K562 (cell line): ENCODE measurements around the gene MYPN. TPM values are rescaled to one million over a fixed set of nuclear protein-coding genes. Genes with fewer than 3 reads are reported as not detected.

Source experiments
- ATAC-seq: fragments of 200-7000 bp; cut with Tn5 transposase; 3 replicates; pipeline ENCODE4 v1.9.1; 2020; ENCODE audit warnings: moderate library complexity
- BruUV-seq: library from RNA; stranded (reverse); fragments of 400-500 nt; replicated peaks from 2 replicates; lab custom pipeline; 2021; lab: Mats Ljungman, UMichigan
- CTCF ChIA-PET: fragments of 300-600 bp; formaldehyde crosslinking; extraction: SDS; loops from one replicate; lab custom pipeline; 2021; ENCODE audit warnings: low intra/inter-chr PET ratio; lab: Yijun Ruan, JAX
- POLR2A ChIA-PET: fragments of 300-600, 350-650 bp; sonication (Branson Sonifier 250); formaldehyde crosslinking; extraction: SDS; loops from one replicate; lab custom pipeline; 2021; ENCODE audit warnings: antibody characterized with exemption, inconsistent platforms; lab: Yijun Ruan, JAX
- DNase-seq, 4 experiments: peaks; one replicate each; pipeline versions ENCODE4 v3.0.0 to v3.0.0-alpha.2; 2011 to 2018; ENCODE audit warnings: low spot score in 3 of 4, mixed read lengths in 3 of 4; ENCODE audit errors: extremely low read depth in 1 of 4
- FAIRE-seq: peaks from 2 replicates; lab custom pipeline; 2011; peaks lifted over from hg19 to GRCh38; lab: Jason Lieb, UNC
- H2AFZ ChIP-seq: 2 replicates; pipeline ENCODE4 v1.6.0; 2011; ENCODE audit warnings: low read depth, low read length, control low read depth, inconsistent platforms
- H3K27ac ChIP-seq: fragments of 200-600 bp; 3 replicates; pipeline ENCODE4 v1.8.0; 2011; ENCODE audit warnings: low read depth, mild to moderate bottlenecking, control low read depth, inconsistent platforms, low read length, moderate library complexity, mixed read lengths; ENCODE audit errors: extremely low read depth
- H3K27me3 ChIP-seq, 2 experiments: fragments of 300-600 bp in 1 of 2; 2 replicates in 1 of 2; 3 replicates in 1 of 2; pipeline versions ENCODE4 v1.6.0 to v1.8.0; 2011; ENCODE audit warnings: inconsistent platforms in 2 of 2, low read length in 2 of 2, mild to moderate bottlenecking in 1 of 2, mixed read lengths in 1 of 2, moderate library complexity in 1 of 2; ENCODE audit not compliant: control insufficient read depth in 2 of 2, insufficient read depth in 2 of 2
- H3K36me3 ChIP-seq: fragments of 300-600 bp; 3 replicates; pipeline ENCODE4 v1.8.0; 2011; ENCODE audit warnings: mild to moderate bottlenecking, low read length, inconsistent platforms; ENCODE audit not compliant: control insufficient read depth, insufficient read depth
- H3K4me1 ChIP-seq, 2 experiments: fragments of 200-600 bp in 1 of 2; replicated peaks in 1 of 2; 2 replicates in 1 of 2; 3 replicates in 1 of 2; pipeline versions ENCODE4 v1.5.1 to v1.8.0; 2011; ENCODE audit warnings: inconsistent platforms in 2 of 2, low read length in 2 of 2, mild to moderate bottlenecking in 1 of 2, mixed read lengths in 1 of 2, moderate library complexity in 1 of 2; ENCODE audit not compliant: control insufficient read depth in 2 of 2, insufficient read depth in 2 of 2
- H3K4me2 ChIP-seq: 2 replicates; pipeline ENCODE4 v1.6.1; 2011; ENCODE audit warnings: low read length, control low read depth, inconsistent platforms, mixed read lengths; ENCODE audit not compliant: insufficient read depth
- H3K4me3 ChIP-seq: fragments of 200-600 bp; sonication (generic), shearing (Covaris generic); 2 replicates; pipeline ENCODE4 v1.5.1; 2016; ENCODE audit warnings: control low read depth, inconsistent platforms
- H3K79me2 ChIP-seq: fragments of 200-600 bp; 3 replicates; pipeline ENCODE4 v1.8.0; 2011; ENCODE audit warnings: low read length, inconsistent platforms; ENCODE audit not compliant: control insufficient read depth, insufficient read depth
- H3K9ac ChIP-seq, 2 experiments: 2 replicates each; pipeline versions ENCODE4 v1.6.0 to v1.6.1; 2011; ENCODE audit warnings: low read depth in 2 of 2, low read length in 2 of 2, control low read depth in 1 of 2, inconsistent platforms in 1 of 2, mild to moderate bottlenecking in 1 of 2, mixed read lengths in 1 of 2; ENCODE audit not compliant: insufficient read depth in 1 of 2
- H3K9me1 ChIP-seq: one replicate; pipeline ENCODE4 v1.6.0; 2011; ENCODE audit warnings: inconsistent platforms, mild to moderate bottlenecking, low read length, moderate library complexity; ENCODE audit not compliant: control insufficient read depth, insufficient read depth
- H3K9me3 ChIP-seq: replicated peaks from 2 replicates; pipeline ENCODE4 v1.5.1; 2011; ENCODE audit warnings: low read depth, low read length, inconsistent platforms; ENCODE audit not compliant: control insufficient read depth, insufficient read depth
- H4K20me1 ChIP-seq: replicated peaks from 2 replicates; pipeline ENCODE4 v1.6.1; 2011; ENCODE audit warnings: low read length, inconsistent platforms, mixed read lengths; ENCODE audit not compliant: control insufficient read depth, insufficient read depth
- GATA2 ChIP-seq: sonication (generic); formaldehyde crosslinking; IDR thresholded peaks from 2 replicates; pipeline ENCODE4 v1.4.0; 2020; ENCODE audit warnings: mild to moderate bottlenecking, missing genetic modification reagents
- HNRNPLL ChIP-seq: fragments of 200-400 bp; formaldehyde crosslinking; IDR thresholded peaks from 2 replicates; pipeline ENCODE4 v1.6.1; 2017; ENCODE audit warnings: low read length, low read depth, mild to moderate bottlenecking; ENCODE audit not compliant: poor library complexity, severe bottlenecking
- POLR2G ChIP-seq: fragments of 200-400 bp; formaldehyde crosslinking; IDR thresholded peaks from 2 replicates; pipeline ENCODE4 v1.6.1; 2017; ENCODE audit warnings: low read depth, mild to moderate bottlenecking, antibody characterized with exemption, low read length, moderate library complexity
- RBM17 ChIP-seq: fragments of 200-400 bp; formaldehyde crosslinking; IDR thresholded peaks from 2 replicates; pipeline ENCODE4 v1.6.1; 2017; ENCODE audit warnings: low read depth, mild to moderate bottlenecking, low read length, borderline replicate concordance
- WGBS: fragments of 100-300 bp; shearing (Covaris generic); methylation state at CpG from one replicate; pipeline ENCODE4 v1.1.6; 2016; ENCODE audit warnings: low coverage, mixed read lengths; ENCODE audit not compliant: insufficient coverage; ENCODE audit errors: missing lambda C conversion rate; 5-methylcytosine and 5-hydroxymethylcytosine counted together
- in situ Hi-C: fragments of 300-500 bp; cut with MboI; formaldehyde crosslinking; loops from 4 replicates; pipeline ENCODE4 v1.15.0; 2018; ENCODE audit warnings: inconsistent platforms, mixed read lengths
- intact Hi-C: fragments of 100-400 bp; cut with micrococcal nuclease; formaldehyde crosslinking; loops from 2 replicates; pipeline ENCODE4 v1.14.2; 2022
- polyA plus RNA-seq, 8 experiments: library from polyadenylated mRNA; depleted of rRNA in 4 of 8; stranded (reverse) in 5 of 8; unstranded in 3 of 8; fragments of >200 nt; fragmentation: Nextera tagmentation in 2 of 8; fragmentation: Illumina TruSeq in 1 of 8; extraction: Ambion mirVana in 2 of 8; extraction: Trizol in 1 of 8; gene quantifications; 2 replicates each; pipeline versions ENCODE4 v1.2.1 to v1.2.3, GENCODE V29; 2011 to 2014; ENCODE audit warnings: inconsistent platforms in 1 of 8, missing spikeins in 1 of 8
- total RNA-seq, 7 experiments: library from RNA; depleted of rRNA in 6 of 7; stranded (reverse); fragments of >200 nt in 6 of 7; fragmentation: Illumina TruSeq in 2 of 7; extraction: Trizol in 2 of 7; gene quantifications; 2 replicates each; pipeline versions ENCODE4 v1.2.1 to v1.2.3, GENCODE V29; 2011 to 2021; ENCODE audit warnings: low replicate concordance in 1 of 7
- TF ChIP-seq, protein P1 (sequence below): fragments of 450-650 bp; IDR thresholded peaks from 2 replicates; pipeline ENCODE4 v1.6.1; 2016
- TF ChIP-seq, protein P2 (sequence below): sonication (generic); formaldehyde crosslinking; IDR thresholded peaks from 2 replicates; pipeline ENCODE4 v1.8.1; 2023; ENCODE audit warnings: mild to moderate bottlenecking, missing genetic modification reagents

The MYPN gene
- total and polyA plus RNA-seq, 9 of the 15 experiments (the other 6 are each of a cell fraction or from before 2014, with no cell fraction given), result not detected

DNA sequence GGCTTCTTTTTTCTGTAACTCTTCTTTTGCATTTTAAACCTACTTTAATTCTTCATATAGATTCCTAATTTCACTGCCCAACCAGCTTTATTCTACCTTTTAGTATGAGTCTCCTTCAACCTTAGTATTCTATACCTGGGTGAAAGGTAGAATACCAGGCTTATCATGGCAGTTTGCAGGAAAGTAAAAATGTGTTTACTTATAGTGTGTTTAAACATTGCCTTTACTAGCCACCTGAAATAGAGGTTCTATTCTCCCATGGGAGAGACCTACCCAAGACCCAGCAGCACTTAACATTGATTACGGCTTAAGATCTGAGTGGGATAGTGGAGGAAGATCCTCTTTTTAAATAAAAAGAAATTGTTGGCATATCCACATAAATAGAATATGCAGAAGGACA, 1.6 kb upstream of the MYPN start:
- in situ Hi-C loops, result no loop called here
- FAIRE-seq, result no peak

More for the DNA sequence above, 1.6 kb upstream of the MYPN start:
- H3K4me2 ChIP-seq, result no peak overlapping the region
- ChIA-PET CTCF (no interaction called here), POLR2A (no interaction called here)
- no peaks in the 10 kb centered on the region for H3K79me2 ChIP-seq
- TF ChIP-seq HNRNPLL, result no peak
- TF ChIP-seq, protein P1, sequence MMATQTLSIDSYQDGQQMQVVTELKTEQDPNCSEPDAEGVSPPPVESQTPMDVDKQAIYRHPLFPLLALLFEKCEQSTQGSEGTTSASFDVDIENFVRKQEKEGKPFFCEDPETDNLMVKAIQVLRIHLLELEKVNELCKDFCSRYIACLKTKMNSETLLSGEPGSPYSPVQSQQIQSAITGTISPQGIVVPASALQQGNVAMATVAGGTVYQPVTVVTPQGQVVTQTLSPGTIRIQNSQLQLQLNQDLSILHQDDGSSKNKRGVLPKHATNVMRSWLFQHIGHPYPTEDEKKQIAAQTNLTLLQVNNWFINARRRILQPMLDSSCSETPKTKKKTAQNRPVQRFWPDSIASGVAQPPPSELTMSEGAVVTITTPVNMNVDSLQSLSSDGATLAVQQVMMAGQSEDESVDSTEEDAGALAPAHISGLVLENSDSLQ, result no peak
- TF ChIP-seq RBM17, result no peak
- TF ChIP-seq GATA2, result no peak
- no peak for TF ChIP-seq POLR2G
- TF ChIP-seq, protein P2, sequence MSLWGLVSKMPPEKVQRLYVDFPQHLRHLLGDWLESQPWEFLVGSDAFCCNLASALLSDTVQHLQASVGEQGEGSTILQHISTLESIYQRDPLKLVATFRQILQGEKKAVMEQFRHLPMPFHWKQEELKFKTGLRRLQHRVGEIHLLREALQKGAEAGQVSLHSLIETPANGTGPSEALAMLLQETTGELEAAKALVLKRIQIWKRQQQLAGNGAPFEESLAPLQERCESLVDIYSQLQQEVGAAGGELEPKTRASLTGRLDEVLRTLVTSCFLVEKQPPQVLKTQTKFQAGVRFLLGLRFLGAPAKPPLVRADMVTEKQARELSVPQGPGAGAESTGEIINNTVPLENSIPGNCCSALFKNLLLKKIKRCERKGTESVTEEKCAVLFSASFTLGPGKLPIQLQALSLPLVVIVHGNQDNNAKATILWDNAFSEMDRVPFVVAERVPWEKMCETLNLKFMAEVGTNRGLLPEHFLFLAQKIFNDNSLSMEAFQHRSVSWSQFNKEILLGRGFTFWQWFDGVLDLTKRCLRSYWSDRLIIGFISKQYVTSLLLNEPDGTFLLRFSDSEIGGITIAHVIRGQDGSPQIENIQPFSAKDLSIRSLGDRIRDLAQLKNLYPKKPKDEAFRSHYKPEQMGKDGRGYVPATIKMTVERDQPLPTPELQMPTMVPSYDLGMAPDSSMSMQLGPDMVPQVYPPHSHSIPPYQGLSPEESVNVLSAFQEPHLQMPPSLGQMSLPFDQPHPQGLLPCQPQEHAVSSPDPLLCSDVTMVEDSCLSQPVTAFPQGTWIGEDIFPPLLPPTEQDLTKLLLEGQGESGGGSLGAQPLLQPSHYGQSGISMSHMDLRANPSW (CRISPR knock-in tag), result no peak
- H3K27me3 ChIP-seq, result peaks cover 13 to 25% of the 10 kb centered on the region in 2 experiments; a peak in 4 of 5 replicates
- no peak overlapping the region for H3K9ac ChIP-seq
- intact Hi-C loops, result no loop called here
- H2AFZ ChIP-seq, result no peak overlapping the region
- no peaks in the 10 kb centered on the region for H3K9me3 ChIP-seq
- H3K36me3 ChIP-seq, result no peaks in the 10 kb centered on the region
- H4K20me1 ChIP-seq, result no peaks in the 10 kb centered on the region
- no peaks in the 10 kb centered on the region for H3K9me1 ChIP-seq
- DNase-seq (no peak), ATAC-seq (no peak)
- no peak overlapping the region for H3K27ac ChIP-seq
- 11% methylated on average over 1 of the region's 1 CpG for WGBS
- no peak overlapping the region for H3K4me3 ChIP-seq
- no peaks in the 10 kb centered on the region for H3K4me1 ChIP-seq
- no TSS peak for BruUV-seq
